GM20000 (cell line): ENCODE data around the gene SGK1.

Experiments used
- DNase-seq: peaks from one replicate; pipeline ENCODE4 v3.0.0; 2012; ENCODE audit warnings: low spot score
- TF ChIP-seq, protein P1 (sequence below): IDR thresholded peaks from 2 replicates; pipeline ENCODE4 v1.5.1; 2012; ENCODE audit warnings: mild to moderate bottlenecking, control low read depth; ENCODE audit errors: extremely low read depth, missing control alignments

The SGK1 gene

DNA sequence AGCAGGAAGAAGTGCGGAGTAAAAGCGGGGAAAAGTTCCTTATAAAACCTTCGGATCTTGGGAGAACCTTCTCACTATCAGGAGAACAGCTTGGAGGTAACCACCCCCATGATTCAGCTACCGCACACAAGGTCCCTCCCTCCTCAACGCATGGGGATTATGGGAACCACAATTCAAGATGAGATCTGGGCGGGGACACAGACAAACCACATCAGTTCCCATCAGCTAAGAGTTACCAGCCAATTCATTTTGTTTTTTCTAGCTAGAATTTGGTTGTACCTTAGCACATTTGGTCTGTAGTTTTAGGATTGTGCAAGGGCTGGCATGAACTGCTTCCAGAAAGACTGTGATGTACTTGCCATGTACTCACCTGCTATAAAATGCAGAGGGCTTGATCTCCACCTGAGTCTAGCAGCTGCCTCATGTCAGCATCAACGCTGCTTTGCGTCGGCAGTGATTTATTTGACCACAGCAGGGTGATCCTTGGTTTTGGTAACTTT is 170.8 kb downstream of the SGK1 start:
- TF ChIP-seq, protein P1, sequence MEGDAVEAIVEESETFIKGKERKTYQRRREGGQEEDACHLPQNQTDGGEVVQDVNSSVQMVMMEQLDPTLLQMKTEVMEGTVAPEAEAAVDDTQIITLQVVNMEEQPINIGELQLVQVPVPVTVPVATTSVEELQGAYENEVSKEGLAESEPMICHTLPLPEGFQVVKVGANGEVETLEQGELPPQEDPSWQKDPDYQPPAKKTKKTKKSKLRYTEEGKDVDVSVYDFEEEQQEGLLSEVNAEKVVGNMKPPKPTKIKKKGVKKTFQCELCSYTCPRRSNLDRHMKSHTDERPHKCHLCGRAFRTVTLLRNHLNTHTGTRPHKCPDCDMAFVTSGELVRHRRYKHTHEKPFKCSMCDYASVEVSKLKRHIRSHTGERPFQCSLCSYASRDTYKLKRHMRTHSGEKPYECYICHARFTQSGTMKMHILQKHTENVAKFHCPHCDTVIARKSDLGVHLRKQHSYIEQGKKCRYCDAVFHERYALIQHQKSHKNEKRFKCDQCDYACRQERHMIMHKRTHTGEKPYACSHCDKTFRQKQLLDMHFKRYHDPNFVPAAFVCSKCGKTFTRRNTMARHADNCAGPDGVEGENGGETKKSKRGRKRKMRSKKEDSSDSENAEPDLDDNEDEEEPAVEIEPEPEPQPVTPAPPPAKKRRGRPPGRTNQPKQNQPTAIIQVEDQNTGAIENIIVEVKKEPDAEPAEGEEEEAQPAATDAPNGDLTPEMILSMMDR = no peak
- DNase-seq = no peak

DNA sequence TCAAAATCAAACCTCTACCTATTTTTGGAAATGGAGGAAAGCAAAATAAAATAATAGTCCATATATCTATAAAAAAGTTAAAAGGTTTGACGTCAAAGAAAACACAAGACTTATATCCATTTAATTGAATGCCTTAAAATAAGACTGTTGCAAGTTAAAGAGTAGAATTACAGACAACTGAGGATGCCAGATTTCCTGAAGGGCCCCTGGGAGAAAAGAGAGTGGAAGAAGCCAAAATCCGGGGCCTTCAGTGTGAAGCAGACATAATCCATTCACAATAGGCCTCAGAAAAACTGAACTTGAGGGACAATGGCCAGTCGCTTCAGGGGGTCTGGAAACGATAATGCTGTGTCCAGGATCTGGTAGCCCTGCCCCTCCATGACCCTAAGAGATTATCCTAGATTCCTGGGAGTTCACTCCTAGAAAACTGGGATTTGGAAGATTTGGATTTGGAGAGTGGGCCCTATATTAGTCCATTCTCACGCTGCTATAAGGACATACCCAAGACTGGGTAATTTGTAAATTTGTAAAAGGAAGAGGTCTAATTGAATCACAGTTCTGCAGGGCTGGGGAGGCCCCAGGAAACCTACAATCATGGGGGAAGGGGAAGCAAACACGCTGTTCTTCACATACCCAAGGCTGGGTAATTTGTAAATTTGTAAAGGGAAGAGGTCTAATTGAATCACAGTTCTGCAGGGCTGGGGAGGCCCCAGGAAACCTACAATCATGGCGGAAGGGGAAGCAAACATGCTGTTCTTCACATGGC is 171.5 kb downstream of the SGK1 start:
- no peak for DNase-seq
- TF ChIP-seq, protein P1 = no peak

DNA sequence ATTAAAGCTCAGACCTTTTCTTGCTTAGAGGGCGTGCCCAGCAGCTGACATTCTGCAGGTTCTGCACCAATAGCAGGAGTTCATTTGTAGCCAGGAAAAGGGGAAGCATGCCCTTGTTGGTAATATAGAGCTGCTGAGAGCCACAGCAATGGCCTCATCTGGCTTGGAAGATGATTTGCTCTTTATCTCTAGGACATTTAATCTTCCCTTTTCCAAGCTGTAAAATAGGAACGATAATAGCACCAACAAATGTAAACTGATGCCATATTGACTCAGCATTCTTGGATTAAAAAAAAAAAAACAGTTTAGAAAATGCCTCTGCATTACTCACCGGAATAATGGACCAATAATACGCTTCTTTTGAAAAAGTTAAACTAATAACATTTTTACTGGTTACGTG is 172.1 kb downstream of the SGK1 start:
- no peak for DNase-seq
- TF ChIP-seq, protein P1 = no peak

DNA sequence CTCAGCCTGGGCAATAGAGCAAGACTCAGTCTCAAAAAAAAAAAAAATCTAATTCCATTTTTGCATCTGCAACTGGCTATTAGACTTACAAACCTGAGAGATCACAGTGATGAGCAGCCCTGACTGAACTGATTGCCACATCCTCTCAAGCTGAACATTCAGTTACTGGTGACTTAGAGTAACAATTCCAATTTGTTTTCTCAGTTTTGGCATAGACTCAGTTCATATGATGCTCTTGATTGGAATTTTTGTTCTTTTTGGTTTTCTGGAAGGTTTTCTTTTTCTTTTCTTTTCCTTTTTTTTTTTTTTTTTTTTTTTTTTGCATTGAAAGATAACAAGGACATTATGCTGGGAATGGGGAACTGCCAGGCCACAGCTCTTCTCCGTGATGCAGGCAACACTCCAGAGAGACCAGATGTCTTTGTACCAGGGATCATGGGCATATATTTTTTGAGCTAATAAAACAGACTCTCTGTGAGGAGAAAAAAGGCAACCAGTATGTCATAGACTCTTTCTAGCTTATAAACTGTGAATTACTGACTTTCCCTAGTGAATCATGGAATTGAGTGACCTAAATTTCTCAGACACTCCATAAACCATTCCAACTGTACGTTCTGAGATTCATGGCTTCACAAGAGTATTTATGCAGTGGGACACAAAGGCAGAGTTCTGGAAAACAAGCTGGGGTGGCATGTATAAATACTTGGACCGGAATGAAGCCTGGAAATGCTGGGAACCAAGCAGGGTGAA is 179.5 kb downstream of the SGK1 start:
- TF ChIP-seq, protein P1 = no peak
- DNase-seq = no peak

DNA sequence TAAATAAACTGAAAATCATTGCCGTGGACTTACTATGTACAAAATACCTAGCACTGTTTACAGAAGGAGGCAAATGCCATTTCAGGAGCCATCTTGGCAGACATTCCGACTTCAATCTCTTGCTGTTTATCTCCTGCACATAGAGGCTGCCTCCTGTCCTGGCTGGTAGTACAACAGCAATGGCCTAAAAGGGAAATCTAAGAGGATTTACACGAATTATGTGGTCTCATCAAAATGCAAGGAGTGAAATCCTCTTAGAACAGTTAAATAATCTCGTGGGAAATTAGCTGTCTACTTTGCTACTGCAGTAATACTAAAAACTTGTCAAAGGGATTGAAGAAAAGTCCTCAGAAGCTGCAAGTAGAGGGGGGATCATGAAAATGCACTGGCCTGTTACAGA is 183.3 kb downstream of the SGK1 start:
- DNase-seq = no peak
- TF ChIP-seq, protein P1 = no peak

DNA sequence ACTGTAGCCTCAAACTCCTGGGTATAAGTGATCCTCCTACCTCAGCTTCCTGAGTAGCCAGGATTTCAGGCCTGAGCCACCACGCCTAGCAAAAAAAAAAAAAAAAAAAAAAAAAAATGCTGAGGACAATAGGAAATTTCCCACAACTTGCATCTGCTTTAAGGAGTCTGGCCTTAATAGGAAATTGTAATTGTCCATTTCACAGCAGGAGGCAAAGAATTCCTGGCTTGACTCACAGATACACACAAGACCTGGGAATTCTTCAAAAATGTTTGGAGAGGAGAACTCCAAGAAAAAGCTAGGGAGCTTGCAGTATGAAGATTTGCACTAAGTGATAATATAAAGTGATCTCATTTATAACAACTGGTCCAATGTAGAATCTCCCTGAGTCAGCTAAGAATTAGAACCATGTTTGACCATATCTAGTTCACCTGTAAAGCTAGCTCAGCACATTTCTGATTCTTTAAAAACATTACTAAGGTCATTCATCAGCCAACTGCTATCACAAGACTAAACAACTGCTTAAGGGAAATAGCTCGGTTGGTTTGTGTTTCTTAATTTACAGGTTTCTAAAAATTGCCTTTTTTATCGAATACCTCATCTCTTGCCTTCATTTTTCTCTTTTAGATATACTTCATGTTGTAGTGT is 185.3 kb downstream of the SGK1 start:
- DNase-seq = no peak
- TF ChIP-seq, protein P1 = no peak
